Islet of Langerhans (tissue), 1 donor: ENCODE data around the gene TSHZ3.

Experiments used
- FAIRE-seq: peaks from one replicate; lab custom pipeline; 2011; peaks lifted over from hg19 to GRCh38; lab: Jason Lieb, UNC

Gene TSHZ3

DNA sequence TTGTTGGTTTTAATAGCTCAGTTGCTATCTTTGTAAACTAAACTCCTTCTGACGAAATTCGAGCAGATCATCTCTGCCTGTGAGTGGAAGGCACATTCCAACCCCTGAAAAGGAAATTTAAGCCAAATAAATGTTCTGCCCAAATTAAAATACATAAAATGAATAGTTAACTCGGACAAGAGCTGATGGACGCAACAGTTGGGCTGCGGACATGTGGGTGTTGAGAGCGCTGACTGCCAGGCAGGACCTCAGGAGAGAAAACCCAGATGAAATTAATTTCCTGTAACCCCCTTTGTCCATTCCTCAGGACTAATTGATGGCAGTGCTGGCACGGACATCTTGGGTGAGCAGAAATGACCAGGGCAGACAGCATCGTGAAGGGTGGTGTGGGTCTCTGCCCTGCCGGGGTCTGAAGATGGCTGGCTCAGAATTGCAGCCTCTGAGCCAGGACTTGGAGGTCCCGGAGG lies 86.5 kb downstream of the TSHZ3 start:
- no peak for FAIRE-seq

DNA sequence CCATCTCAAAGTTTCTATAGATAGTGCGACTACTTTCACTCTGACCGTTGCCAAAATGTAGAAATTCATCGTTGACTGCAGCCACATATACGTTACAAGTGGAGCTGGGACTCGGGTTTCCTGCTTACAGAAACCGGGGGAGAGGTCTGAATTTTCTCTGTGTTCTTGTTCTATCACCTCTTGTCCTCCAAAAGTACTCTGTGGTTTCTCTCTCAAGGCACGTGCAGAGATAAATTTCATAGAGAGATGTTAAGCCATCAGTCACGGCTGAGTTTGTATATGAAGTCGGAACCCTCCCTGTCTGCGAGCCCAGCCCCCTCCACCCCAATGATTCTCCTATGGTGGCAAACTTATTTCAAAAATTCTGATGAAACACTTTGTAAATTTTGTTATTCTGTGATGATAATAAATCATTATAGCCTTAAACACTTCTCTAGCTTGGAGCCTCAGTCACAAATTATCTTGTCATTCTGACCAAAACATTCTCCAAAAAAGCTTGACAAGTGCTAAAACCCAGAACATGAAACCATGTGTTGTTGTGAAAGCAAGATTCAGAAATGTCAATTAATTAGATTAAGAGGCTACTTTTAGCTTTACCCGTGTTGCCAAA lies 87.5 kb downstream of the TSHZ3 start:
- no peak for FAIRE-seq

DNA sequence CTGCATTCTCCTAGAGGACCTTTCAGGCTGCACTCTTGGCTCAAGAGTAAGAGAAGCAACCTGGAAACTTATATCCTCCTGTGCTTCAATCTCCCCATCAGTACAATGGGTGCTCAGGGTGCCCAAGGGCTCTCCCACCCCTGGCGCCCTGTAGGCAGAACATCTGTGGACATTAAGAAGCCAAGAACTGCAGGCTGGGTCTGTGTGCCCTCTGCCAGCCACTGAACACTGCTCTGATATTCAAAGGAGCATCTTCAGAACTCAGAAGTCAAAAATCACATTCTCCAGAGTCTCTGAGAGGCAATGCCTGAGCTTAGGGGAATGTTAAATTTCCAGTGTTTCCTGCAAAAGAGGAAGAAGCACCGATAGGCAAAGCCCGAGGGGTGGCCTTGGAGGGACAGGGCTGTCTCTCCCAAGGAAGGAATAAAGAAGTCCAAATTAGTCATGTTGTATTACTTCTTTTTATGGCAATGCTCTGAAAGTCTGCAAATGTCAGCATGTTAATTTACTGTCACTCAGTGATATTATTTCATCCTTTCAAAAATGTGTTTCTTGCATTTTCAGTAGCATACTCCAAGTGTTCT lies 88.1 kb downstream of the TSHZ3 start:
- FAIRE-seq: no peak

DNA sequence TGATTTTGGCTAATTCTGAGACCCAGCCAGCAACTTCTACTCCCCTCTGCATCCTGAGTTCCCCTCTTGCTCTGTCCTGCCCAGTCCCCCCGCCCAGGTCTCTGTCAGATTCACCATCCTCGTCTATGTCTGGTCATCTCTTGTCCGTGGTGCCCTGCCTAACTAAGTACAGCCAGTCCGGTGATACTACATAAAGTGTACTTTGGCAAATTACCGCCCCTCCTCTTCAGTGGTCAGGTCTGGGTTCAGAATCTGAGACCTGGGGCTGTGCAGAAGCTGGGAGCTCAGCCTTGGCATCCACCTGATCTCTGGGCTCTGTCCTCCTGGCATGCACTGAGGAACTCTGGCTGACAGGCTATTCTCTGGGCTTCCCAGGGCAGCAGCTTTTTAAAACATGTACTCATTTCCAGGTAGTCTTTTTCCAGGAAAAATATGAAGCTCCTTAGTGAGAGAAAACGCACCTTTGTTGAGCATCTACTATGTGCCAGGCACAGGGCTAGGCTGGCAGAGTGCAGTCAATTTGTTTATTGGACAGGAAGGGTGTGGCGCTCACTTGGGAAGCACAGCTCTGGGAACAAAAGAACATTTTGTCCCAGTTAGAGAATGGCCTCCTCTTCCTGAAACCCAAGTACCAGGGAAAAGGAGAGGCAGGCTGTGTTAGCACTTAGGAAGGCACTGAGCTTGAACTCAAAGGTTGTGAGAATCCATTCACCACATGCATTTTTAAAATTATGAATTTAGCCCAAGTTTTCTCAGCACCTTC lies 88.9 kb downstream of the TSHZ3 start:
- no peak for FAIRE-seq

DNA sequence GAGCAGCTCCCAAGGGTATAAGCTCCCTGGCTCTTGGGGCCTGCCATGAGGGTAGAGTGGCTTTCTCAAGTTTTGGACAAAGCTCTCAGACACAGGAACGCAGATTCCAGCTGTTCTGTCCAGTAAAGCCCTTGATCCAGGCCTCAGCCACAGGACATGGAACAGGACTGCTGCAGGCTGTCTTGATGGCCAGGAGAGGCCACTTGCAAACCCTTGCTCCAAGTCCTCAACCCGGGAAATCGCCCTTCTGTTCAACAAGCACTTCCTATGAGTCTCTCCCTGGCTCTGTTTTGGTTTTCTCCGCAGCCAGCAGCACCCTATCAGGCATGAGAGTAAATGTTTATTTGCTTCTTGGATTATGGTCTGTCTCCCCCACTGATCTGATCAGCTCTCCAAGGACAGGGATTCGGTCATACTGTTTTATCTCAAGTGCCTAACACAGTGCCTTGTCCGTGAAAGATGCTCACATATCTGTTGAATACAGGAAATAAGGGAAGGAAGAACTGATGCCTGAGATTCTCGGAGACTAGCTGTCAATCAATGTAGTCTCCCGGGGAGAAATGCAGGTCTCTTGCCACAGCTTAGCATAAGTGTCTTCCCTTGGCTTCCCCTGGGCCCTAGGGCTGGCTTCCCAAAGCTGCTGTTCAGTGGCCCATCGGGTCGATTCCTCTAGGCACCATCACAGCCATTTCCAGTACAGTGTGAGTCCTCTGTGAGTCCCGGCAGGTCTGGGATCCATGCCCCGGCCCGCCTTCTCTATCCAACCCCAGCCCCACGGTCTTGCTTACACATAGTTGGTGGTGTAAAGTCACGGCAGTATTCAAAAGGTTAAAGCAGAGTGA lies 90.8 kb downstream of the TSHZ3 start:
- no peak for FAIRE-seq

DNA sequence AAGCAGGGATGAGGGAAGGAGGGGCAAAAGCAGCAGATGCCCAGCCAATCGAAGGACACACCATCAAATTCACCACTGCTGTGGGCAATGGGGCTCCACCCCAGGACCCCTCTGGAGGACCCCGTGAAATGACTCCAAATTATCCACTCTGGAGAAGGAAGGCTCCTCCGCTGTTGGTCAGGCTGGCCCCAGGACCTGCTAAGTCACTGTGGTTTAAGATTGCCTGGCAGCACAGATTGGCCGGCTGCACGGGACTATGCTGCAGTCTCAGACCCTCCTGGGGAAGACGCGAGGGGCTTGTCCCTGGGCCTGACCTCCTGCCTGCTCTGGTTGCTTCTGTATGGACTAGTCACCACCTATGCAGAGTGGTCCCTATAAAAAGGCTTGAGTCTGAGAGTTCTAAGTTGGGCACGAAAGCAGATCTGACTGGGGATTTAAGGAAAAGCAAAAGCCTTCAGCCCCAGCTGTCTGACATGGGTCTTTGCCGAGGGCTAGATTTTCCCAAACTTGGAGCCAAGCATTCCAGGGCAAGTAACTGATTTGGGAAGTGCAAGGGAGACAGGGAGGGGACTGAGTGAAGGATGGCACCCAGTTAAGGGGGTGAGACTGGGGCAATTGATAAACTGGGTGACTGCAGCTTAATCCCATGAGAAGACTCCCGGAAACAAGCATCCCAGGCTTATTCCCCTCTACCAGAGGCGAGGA lies 91.7 kb downstream of the TSHZ3 start:
- FAIRE-seq: no peak

DNA sequence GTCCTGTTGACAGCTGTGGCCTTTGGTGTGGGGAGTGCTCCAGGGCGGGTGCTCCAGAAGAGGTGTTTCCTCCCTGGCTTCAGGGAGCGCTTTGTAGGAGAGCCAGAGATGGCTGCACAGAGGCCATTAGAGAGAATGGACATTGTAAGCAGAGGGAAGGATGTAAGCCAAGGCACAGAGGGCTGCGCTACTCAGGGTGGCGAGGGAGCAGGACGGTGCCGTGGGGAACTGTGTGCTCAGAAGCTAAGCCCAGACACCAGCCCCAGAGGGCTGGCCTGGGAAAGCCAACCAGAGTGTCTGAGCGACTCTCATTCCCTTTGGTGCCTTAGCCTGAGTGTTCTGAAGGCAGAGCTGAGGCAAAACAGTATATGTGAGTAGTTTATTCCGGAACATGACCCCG lies 92.2 kb downstream of the TSHZ3 start:
- FAIRE-seq: no peak

DNA sequence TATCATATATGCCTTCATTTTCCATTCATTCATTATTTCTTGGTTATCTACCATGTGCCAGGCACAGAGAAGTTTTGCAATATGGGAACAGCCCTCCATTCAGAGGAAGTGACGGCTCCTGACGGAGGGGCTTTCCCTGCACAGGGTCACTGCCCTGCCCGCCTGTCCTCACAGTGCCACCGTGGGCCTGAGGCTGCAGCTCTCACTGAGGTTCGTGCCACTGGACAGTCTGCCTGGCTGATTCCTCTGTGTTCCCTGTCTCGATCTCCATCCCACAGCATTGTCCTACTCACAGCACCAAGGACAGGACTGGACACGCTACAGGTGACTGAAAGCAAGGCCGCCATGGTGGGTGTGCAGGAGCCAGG lies 92.7 kb downstream of the TSHZ3 start:
- FAIRE-seq: no peak

DNA sequence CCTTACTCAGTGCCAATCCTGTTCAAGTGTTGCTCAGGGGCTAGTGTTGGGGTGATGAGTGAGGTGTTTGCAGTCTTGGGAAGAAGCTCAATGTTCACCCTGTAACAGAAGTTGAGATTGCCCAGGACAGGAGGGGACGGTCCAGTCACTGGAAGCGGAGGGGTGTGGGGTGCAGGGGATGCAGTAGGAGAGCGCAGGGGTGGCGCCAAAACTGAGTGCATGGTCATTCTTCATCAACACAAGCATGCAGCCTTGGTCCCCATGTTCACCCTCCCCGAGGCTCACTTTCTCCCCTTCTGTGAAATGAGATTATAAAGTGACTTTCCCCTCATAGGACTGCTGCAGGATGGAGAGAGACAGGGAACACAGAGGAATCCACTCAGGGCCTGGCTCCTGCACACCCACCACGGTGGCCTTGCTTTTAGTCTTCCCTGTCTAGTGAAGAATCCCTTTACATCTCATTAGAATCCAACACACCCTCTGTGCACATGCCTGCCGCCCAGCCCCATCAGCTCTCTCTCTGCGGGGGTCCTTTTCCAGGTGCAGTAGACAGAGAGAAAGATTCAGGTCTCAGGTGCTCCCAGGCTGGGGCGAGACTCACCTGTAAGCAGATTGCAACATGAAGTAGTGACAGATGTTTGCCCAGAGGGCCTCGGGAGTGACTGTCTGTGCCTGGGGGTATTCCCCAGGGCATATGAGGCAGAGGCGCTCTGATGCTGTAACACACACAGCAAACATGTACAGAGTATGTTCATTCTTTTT lies 93.2 kb downstream of the TSHZ3 start:
- FAIRE-seq: no peak

DNA sequence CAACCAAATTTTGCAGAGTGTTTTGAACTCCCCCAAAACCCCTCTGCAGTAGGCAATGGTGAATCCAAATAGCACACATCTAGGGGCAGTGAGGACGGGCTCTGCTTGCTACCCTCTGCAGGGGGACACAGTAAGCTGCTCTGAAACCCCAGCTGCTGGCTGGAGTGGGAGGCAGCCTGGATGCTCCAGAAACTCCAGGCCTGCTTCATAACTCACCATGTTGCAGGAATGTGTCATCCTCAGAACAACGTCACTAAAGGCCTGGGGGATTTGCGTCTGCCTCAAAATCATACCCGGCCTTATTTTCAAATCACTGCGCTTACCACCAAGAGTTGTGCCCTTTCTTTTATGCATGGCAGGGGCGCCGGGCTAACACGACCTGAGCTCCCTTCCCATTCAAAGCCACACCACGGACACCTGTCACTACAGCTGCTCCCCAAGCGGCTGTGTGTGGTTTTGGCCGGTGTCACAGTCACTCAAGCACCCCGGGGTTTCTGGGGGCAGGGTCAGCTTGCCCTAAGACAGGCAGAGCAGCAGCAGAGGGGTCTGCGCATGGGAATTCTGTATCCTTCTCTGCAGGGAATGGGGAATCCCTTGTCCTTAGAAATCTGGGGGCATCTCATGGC lies 93.9 kb downstream of the TSHZ3 start:
- no peak for FAIRE-seq

DNA sequence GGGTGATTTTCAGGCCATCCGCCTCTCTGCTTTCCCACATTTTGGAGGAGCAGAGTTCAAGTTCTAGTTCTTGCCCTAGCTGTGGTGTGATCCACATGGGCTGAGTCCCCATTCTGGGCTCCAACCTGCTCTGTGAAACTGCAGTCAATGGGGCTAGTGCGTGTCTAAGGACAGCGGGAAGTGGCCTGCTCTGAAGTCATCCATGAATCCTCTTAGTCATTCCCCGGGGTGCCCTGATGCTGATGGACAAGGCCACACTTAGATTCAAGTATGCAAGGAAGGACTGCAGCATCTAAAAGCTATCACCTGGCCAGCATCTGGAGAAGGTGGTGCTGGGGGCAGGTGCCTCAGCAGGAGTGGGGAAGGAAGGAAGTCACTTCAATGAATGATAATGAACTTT lies 94.6 kb downstream of the TSHZ3 start:
- FAIRE-seq: no peak

DNA sequence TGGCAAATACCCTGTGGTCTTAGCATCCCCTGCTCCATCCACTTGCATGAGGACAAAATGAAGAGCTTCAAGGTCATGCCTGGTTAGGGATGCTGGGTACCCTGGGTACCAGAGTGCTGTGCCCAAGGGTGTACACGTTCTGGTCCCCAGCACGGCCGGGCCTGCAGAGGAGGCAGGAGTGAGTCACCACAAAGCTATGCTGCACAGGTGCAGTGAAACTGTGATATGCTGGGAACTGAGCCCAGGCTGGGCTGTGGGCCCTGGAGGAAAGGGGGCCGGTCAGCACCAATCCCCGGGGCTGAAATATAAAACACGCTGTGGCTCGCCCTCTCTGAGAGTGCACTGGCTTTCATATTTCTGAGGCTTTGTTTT lies 95.1 kb downstream of the TSHZ3 start:
- no peak for FAIRE-seq

DNA sequence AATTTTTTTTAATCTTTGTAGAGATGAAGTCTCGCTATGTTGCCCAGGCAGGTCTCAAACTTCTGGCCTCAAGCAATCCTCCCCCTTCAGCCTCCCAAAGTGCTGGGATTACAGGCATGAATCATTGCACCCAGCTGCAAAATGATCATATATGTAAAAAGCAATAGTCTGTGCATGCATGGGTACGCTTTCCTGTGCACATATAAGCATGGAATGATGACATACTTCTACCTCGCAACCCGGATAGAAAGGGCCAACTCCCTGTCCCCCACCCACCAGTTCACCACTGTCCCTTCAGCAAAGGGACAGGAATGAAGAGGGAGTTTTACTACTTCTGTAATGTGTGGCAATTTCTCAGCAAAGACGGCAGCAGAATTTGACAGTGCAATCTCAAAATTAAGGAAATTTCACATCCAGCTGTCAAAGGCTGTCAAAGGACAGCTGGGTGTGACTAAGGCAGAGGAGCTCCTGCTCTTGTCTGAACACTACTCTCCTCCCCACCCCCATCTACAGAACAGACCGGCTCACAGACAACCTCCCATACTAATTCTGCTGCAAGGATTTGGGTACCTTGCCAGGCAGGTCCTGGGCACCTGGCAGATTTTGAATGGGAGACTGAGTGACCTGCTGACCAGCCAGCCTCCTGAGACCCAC lies 95.6 kb downstream of the TSHZ3 start:
- FAIRE-seq: no peak

DNA sequence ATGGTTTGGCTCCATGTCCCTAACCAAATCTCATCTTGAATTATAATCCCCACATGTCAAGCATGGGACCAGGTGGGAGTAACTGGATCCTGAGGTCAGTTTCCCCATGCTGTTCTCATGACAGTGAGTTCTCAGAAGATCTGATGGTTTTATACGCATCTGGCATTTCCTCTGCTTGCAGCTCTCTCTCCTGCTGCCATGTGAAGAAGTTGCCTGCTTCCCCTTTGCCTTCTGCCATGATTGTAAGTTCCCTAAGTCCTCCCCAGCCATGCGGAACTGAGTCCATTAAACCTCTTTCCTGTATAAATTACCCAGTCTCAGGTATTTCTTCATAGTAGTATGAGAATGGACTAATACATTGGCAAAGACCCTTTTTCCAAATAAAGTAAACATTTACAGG lies 96.8 kb downstream of the TSHZ3 start:
- FAIRE-seq: no peak

DNA sequence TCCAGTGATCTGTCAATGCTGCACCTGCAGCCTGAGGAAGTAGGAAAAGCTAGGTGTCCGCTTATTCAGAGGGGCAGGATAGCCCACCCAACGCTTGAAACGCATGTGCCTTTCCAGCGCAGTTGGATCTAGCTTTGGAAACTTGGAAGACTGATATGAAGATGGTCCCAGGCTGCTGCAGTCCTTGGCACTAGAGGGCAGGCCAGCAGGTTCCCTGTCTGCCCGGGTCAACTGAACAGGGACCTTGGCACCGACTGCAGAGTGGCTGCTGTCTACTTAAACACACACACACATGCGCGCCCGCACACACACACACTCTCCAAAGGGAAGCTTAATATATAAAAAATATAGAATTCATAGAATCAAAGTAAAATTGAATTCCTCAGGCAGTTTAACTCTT lies 100.0 kb downstream of the TSHZ3 start:
- no peak for FAIRE-seq

DNA sequence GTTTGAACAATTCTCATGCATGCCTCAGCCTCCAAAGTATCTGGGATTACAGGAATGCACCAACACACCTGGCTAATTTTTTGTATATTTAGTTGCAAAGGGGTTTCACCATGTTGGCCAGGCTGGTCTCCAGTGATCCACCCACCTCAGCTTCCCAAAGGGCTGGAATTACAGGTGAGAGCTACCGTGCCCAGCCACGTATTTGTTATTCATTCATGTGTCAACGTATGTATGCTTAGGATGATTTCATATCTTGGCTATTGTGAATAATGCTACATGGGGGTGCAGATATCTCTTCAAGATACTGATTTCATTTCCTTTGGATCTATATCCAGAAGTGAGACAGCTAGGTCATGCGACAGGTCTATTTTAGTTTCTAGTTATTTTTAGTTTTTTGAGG lies 113.4 kb downstream of the TSHZ3 start:
- FAIRE-seq: no peak

DNA sequence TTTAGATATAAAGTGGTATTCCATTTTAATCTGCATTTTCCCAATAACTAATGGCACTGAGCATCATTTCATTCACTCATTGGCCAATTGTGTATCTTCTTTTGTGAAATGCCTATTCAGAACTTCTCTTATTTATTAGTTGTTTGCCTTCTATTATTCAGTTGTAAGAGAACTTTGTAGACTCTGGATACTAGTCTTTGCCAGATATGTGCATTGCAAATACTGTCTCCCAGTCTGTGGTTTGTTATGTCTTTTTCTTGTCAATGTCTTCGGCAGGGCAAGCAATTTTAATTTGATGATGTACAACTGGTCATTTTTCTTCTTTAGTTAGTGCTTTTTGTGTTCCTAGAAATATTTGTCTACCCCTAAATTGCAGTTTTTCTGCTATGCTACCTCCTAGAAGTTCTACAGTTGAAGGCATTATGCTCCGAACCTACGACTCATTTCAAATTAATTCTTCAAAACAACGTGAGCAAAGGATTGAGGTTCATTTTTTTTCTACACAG lies 115.9 kb downstream of the TSHZ3 start:
- FAIRE-seq: no peak

DNA sequence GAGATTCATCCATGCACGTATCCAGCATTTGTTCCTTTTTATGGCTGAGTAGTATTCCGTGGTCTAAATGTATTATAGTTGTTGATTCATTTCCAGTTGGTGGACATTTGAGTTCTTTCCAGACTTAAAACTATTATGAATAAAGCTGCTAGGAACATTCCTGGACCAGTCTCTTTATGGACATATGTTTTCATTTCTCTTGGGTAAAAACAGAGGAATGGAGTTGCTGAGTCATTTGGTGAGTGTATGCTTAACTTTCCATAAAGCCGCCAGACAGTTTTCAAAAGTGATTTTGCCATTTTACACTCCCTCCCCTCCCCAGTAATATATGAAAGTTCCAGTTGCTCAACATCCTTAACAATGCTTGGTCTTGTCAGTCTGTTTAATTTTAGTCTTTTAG lies 116.4 kb downstream of the TSHZ3 start:
- no peak for FAIRE-seq

DNA sequence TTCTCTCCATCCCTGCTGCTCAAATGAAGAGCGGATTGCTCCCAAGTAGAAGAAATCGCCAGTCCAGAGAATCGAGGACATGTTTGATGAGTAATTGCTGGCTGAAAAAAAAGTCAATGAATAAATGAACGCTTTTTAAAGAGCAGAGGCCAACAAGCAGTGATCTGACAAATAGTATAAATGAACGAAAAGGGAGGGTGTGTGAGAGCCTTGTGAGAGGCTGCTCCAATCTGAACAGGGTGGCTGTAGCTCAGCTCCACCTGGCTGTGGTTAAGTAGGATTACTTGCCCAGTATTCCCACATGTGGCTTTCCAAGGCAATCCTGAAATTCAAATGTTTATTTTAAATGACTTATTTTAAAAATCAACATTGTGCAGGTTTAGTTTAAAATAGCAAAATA lies 117.1 kb downstream of the TSHZ3 start:
- no peak for FAIRE-seq

DNA sequence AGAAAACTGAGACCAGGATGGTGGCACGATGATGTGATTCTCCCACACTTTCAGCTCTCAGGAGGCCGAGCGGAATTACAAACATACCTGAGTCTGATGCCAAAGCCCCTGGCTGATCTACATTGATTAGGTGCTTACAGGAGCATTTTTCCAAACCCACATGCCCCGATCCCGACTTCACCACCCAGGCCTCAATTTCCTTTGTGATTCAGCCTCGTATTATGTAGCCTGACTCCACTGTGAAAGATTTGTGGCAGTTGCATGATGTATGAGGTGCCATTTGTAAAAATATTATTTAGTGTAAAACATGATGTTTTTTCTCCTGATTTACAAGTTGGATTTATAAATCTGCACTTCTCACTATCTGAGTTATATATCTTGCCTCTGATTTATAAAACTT lies 118.0 kb downstream of the TSHZ3 start:
- FAIRE-seq: no peak
